Measurements from ENCODE around the gene FUOM.

Gene FUOM

DNA sequence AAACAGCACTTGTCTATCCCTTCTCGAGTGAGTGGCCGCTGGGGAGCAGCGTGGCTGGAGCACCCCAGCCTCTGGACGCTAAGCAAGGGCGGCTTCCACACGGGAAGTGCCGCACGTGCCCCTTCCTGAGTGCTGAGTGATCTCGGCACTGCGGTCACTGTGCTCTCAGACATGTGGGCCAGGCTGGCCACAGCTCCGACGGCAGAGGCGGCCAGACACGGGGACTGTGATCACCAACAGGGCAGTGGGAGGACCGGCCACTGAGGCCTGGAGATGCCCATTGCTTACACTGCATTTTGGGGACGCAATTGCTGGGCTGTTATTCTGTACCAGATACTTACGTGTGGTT, 8.3 kb upstream of the FUOM start:
- no peak for DNase-seq

DNA sequence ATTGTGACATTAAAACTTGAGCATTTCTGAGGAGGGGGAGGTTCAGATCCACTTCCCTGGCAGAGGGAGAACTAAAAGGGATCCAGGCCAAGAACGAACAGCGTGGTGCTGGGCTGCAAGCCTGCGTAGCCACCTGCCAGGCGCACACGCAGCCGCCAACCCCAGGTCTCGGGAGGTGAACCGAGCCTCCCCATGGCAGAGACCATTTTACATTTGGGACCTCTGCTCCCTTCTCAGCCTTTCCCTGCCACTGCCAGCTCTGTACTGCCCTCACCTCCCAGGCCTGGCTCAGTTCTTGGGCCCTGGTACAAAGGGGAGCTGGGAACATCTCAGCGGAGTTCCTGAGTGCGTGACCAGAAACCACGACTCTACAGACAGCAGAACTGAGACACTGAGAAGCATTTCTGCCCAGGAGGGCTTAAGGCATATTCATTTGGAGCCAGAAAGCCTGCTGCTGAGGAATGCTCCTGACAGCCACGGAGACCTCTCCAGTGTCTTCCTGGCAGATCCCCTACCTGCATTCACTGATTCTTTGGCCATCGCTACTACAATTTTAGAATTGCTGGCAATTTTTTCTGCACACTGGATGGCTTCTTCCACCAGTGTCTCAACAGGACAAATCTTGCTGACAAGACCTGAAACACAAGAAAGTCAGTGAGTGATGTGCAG, 7.8 kb upstream of the FUOM start:
- DNase-seq, result no peak

DNA sequence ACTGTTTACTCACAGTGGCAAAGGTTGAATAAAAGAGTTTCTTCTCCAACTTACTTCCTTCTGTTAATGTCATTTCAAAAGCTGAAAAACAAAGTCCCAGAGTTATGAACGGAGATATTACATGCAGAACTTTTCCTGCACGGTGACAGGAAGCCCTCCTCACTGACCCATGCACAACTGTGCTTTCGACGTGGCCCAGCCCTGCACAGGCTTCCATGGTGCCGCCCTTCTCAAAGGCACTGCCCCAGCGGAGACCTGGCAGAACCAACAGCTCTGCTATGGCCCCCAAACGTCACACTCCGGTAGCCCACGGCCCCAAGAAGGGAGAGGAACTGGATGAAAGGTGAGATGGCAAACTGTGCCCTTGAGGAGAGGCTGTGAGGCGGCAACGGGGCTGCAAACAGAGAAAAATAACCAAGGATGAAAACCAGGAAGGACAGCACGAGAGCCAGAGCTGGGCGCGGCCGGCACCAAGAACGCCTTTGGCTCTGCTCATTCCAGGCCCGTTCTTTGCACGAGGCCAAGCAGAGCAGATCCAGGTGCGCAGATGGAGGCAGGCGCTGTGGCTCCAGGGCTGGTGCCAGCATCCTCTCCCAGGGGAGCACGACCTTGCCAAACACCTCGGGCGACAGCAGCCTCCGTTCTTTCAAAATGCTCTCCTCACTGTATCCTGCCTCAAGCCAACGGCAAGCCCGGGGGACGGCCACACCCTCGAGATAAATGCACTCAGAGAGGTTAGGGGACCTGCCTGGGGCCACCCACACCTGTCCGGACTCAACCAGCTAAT, 7.0 kb upstream of the FUOM start:
- no peak for DNase-seq

DNA sequence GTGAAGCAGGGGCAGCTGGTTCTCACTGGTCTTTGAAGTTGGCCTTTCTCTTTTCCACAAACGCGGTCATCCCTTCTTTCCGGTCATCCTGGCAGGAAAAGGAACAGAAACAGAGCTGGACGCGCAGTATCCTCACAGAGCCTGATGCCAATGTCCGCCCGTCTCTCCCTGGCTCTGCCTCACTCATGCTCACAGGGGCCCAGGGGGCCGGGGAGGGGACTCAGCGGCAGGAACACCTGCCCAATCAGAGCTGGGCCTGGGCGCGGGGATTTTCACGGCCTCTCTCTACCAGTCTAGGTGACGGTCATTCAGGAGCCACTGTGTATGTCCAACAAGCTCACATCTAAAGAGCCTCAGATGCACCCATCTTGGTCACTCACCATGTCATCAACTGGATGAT, 5.0 kb upstream of the FUOM start:
- no peak for DNase-seq

DNA sequence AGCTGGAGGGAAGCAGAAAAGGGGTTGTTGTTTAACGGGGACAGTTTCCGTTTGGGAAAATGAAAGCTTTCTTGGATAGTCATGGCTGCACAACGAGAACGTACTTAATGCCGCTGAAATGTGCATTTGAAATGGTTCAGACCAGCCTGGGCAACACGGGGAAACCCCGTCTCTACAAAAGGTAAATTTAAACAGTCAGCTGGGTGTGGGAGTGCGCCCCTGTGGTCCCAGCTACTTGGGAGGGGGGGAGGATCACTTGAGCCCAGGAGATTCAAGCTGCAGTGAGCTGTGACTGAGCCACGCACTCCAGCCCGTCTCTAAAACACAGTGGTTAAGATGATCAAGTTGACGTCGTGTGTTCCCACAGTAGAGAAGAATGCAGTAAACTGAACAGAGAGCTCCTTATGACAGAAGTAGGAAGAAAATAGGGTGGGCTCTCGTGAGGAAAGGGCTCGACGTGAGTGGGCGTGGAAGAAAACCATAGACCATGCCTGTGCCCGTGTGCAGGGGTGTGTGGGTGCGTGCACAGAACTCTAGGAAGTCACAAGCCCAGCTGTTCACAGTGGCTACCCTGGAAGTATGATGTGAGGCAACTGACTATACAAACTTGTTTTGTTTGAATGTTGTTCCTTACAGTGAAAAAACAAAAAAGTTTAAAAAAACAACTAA, 4.1 kb upstream of the FUOM start:
- no peak for DNase-seq

DNA sequence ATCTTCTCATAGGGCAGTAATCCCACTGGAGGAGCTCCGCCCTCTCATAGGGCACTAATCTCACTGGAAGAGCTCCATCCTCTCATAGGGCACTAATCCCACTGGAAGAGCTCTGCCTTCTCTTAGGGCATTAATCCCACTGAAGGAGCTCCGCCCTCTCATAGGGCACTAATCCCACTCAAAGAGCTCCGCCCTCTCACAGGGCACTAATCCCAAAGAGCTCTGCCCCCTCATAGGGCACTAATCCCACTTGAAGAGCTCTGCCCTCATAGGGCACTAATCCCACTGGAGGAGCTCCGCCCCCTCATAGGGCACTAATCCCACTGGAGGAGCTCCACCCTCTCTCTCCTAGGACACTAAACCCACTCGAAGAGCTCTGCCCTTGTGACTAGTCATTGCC, 3.4 kb upstream of the FUOM start:
- DNase-seq, result no peak

DNA sequence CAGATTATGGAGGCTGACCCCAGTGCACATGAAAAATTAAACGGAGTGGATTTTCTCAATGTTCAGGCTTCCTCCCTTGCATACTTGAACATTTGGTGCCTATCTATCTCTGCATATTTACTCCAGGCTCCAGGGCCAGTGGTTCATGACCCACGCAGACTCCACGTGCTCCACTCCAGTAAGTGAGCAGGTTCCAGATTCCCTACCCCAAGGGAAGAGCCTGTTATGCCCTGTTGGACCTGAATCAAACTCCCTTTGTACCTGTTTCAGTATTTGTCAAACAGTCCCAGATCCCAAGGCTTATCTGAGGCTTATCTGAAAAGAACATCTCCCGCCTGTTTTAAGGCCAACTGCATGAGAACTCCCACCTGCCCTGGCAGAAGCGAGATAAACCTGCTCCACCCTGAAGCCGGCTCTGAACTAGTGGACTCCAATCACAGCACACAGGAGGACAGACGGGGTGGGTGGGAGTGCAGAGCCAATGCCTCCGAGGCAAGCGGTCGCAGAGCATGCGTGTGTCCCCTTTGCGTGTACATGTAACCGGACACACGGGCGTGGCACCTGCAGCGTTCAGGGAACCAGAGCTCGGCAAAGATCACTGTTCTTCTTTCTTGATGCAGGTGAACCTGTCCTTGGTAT, 2.3 kb upstream of the FUOM start:
- DNase-seq, result no peak

DNA sequence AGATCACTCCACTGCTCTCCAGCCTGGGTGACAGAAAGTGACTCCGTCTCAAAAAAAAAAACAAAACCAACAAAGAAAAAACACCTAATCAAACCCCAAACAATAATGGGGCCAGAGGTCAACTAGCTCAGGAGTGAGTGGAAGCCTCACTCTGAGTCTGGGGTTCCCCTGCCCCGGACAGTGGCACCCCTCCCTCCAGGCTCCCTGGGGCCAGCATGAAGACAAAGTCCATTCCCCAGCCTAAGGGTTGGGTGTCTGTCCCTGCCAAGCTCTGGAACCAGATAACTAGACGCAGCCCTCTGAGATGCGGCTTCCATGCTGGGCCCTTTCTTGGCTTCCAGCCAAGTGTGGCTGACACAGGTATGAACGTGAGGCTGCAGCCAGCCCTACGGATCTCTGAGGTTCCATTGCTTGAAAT, 1.7 kb upstream of the FUOM start:
- no peak for DNase-seq

DNA sequence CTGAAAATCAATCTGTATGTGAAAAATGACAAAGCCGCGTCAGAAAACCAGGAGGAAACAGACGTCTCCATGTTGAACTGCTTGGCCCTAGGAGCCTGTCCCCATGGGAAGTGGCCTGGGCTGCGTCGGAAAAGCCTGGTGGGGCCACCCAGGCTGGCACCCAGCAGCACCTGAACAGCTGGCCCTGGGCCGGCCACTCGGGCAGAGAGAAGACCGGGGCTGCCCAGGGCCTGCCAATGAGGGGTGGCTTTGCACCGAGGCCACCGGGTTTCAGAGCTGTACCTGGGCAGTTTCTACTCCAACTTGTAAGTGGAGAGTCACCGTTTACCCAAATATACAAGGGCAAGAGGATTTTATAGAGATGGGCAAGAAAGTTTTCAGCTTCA, 1.1 kb upstream of the FUOM start:
- DNase-seq, result no peak

DNA sequence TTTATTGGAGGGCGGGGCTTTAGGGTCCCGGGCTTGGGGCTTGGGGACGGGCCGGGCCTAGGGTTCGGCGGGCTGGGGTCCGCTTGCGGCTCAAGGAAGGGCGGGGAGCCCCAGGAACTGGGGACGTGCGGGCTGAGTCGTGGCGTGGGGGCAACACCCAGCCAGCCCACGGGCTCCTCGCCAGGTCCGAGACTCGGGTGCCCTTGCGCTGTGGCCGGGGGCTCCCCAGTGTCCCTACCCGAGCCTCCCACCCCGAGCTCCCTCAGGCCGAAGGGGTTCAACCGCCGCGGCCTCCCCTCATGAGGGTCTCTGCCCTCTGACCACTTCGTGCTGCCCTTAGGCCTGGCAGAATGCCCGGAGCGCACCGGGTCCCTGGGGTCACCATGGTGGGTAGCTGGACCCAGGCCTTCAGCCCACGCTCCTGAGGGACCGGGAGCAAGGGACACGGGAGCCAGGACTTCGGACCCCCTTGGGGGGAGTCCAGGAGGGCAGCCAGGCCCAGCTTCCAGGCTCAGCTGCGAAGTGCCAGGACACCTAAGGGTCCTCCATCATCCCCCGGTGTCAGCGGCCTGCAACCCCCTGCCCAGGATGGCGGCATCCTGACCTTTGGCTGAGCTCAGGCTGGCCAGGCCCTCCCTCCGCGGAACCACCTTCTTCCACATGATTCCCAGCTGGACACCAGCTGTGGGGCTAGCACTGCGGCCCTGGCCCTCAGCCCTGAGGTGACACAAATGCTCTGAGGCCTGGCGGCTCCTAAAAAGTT, 524 bp upstream of the FUOM start:
- no peak for DNase-seq

DNA sequence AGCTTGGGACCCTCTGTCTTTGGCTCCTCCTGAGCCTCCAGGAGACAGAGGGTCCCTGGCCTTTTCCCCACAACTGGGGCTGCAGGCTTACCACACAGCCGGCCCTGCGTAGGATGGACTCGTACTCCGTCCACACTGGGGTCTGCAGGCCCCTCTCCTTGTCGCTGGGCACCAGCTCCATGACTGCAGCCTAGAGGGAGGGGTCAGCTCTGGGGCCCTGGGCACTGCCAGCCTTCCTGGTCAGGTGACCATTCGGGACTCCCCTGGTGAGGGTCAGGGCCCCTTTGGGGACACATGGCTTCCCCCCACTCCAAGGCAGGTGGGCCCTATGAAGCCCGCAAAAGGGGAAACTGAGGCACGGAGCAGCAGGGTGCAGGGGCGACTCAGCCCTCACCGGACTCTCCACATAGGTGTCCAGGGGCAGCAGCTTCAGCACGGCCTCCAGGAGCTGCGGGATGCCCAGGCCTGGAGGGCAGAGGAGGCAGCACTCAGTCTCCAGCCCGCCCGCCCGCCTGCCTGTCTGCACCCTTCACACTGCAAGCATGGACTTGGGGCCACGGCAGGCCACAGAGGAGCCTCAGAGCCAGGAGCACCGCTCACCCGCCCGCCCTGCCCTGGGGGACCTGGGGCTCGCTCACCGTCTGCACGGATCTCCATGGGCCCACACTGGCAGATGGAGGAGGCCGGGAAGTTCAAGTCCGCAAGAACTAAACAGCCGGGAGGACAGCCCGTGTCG, 1.1 kb downstream of the FUOM start:
- no peak for DNase-seq

DNA sequence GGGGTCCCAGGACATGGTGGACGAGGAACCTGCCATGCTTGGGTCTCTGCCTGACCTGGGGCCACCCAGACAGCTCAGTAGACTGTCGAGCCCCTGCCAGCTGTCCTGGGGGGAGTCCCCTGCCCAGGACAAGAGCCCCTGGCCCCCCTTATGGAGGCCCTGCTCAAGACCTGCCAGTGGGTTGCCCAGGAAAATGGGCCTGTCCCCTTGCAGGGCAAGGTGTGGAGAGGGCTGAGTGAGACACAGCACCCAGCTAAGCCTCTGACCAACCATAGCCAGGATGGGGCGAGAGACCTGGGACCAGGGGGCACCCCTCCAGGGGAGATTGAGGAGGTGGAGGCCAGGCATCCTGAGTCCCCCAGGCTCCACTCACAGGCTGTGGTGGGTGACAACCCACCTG, 1.8 kb downstream of the FUOM start:
- DNase-seq, result no peak

DNA sequence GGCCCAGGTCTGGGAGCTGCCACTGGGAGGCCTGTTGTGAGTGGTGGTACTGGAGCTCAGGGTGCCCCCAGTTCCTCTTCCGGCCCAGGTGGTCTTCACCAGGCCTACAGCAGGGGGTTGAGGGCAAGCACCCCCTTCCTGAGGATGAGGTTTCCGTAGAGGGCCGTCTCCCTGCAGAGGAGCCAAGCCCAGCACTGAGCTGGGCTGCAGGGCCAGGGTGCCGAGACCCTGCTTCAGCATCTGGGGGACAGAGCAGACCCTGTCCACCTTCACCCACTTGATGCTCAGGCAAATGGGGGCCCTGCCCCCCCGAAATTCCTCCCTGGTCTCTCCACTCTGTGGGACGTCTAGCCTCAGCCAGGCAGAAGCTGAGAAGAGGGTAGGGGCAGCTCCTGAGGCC, 2.6 kb downstream of the FUOM start:
- DNase-seq, result no peak

DNA sequence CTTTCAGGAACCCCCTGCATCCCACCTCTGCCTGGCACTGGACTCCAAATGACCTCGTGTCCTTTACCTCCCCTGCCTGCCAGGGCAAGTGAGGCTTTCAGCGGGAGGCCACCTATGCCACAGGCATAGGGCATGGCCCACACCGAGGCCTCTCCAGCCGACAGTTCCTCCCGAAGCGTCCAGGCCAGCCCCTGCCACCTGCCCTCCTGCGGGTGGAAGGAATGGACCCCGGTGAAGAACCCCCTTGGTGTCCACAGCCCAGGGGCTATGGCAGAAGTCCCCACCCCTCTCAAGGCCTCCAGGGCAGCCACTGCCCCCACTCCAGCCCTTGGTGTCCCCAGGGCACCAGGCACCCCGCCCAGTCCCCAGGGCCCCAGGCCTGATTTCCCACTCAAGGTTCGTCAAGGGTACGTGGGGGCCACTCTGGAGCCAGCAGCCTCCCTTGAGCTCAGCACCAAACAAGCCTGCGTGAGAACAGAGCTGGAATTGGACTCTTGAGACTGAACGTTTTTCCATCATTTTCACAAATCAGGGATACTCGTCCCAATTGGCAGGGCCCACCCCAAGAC, 3.1 kb downstream of the FUOM start:
- DNase-seq, result no peak

DNA sequence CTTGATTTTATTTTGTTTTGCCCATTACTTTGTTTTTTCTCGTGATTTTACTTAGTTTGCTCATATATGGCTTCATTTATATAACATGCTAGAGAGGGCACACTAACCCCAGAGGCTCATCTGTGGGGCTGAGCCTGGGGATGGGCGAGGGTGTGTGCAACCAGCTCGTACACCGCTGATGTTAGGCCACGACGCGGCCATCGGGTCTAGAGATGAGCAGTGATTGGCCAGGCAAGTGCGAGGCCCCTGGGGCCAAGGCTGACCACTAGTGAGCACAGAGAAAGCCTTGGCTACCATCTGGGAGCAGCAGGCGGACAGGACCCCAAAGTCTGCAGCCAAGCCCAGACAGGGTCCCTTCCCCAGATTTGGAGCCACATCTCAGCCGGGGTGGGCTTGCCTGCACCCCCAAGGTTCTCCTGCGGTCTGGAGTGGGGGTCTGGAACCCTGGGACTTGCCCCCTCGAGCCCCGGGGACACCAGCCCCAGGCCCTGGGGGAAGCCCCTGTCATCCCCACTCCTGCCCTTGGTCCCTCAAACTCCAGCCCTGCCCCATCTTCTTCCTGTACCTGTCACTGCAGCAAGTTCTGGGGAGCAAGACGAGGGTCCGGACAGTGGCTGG, 3.7 kb downstream of the FUOM start:
- no peak for DNase-seq

DNA sequence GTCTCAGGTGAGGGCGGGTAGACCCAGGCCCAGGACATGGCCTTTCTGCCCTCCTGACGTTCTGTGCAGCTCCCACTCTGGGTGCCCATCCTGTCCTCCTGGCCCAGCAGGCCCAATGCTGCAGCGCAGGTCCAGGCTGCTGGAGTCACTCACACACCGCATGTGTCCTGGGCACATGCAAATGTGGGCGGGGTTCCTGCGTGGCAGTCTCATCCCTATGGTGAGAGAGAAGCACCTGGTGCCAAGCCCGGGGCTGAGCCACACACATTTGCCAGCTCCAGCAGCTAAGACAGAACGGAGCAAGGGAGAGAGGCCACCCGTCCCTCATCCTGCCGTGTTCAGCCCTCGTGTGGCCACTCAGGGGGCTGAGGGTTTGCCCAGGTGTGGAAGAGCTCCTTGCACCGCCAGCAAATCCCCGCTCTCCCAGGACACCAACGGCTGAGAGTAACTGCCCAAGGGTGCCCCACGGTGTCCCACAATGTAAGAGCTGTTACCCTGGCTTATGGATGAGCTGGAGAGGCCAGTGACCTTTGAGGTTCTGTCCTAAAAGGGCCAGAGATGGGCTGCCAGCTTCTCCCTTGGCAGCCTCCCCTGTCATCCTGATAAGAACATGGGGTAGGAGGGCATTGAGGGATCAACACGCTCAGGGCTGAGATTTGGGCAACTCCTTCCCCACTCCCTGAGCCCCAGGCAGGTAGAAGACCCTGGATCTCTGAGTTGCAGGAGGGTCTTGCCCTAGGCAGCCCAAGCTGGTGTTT, 4.4 kb downstream of the FUOM start:
- DNase-seq, result no peak

DNA sequence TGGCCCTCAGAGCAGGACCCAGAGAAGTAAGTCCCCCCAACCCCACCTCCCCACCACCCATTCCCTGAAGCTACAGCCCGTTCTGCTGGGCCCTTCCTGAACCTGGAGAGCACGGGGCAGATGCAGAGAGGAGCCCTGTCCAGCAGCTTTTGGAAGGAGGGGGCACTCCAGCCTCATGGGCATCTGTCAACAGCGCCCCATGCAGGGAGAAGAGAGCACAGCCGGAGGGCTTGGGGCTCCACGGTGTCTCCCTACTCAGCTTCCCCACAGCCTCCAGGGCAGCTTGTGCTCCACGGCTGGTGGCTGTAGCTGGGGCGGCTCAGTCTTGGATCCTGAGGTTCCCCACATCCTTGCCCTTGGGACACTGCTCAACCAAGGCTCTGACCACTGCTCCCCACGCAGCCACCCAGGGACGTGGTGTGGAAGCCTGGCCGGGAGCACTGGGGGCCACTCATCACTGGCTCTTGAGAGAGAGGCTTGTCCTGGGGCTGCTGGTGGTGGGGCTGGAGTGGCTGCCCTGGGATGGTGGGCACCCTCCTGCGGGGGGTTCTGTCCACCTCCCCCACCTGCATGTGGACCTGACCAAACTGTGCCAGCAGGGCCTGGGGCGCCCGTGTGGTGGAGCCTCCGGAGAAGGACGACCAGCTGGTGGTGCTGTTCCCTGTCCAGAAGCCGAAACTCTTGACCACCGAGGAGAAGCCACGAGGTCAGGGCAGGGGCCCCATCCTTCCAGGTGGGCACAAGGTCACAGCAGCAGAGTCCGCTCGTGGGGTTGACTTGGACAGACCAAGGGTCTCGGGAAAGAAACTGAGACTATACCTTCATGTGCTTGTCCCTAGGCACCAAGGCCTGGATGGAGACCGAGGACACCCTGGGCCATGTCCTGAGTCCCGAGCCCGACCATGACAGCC, 6.2 kb downstream of the FUOM start:
- no peak for DNase-seq

DNA sequence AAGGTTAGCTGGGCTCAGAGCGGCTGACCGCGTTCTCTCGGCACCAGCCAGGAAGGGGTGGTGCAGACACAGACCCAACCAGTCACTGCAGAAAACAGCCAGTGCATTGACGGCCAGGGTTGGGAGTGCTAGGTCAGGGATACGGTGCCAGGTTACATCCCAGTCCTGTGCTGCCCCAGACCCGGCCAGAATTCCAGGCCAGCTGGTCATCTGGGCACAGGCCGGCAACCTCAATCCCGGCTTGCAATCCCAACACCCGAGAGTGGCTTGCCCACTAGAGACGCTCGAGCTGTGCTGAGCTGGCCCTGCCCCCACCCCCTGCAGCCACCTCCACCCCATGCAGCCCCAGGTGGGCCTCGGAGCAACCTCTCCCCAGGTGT, 6.9 kb downstream of the FUOM start:
- DNase-seq, result no peak

DNA sequence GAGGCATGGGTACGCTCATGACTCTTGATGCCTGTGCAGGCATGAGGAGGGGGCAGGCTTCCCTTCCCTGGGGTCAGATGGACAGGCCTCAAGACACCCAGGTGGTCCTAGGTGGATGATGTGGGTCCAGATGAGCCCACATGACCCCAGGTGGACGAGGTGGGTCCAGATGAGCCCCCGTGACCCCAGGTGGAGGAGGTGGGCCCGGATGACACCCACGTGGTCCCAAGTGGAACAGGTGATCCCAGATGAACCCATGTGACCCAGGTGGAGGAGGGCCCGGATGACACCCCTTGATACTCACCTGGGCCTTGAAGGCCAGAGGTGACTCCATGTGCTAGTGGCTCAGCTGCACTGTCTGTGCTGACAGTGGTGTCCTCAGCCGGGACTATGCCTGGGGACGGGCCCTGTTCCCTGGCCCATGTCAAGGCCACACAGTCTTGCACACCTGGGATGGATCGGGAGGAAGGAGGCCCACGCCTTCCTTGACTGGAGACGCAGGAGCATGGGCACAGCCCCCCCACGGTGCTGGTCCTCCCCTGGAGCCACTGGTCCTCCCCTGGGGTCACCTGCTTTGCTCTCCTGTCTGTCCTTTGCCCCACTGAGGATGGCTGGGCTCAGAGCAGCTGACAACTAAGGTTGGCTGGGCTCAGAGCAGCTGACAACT, 7.4 kb downstream of the FUOM start:
- DNase-seq, result no peak

Measured in eye (tissue), 1 donor.